T-helper 17 cell (primary cell): ENCODE data around the gene TRAF6. TPM values are rescaled to one million over a fixed set of nuclear protein-coding genes. Genes with fewer than 3 reads are reported as not detected.
A peak's percentile ranks its signal among the peaks of the same experiment; 100 is the strongest.

Source experiments
- ATAC-seq: fragments of 150-1000 bp; cut with Tn5 transposase; 2 replicates; pipeline ENCODE4 v1.10.0; 2021; ENCODE audit warnings: mild to moderate bottlenecking, moderate library complexity
- DNase-seq, 3 donors: peaks; one replicate each; pipeline versions ENCODE4 v3.0.0 to v3.0.0-alpha.2; 2020 to 2021
- H3K9me3 ChIP-seq: one replicate; pipeline ENCODE4 v1.7.0; 2013; ENCODE audit warnings: low read length, mild to moderate bottlenecking; ENCODE audit not compliant: control insufficient read depth, poor library complexity, severe bottlenecking
- H3K27ac Mint-ChIP-seq: one replicate; pipeline ENCODE4 v1.8.0; 2022; ENCODE audit warnings: mild to moderate bottlenecking, moderate library complexity, mixed read lengths
- H3K27me3 Mint-ChIP-seq: one replicate; pipeline ENCODE4 v1.8.0; 2022; ENCODE audit warnings: mixed read lengths
- H3K36me3 Mint-ChIP-seq: one replicate; pipeline ENCODE4 v1.8.0; 2022; ENCODE audit warnings: low read depth, mixed read lengths
- H3K4me1 Mint-ChIP-seq: one replicate; pipeline ENCODE4 v1.8.0; 2022; ENCODE audit warnings: mild to moderate bottlenecking, mixed read lengths
- H3K4me3 Mint-ChIP-seq: one replicate; pipeline ENCODE4 v1.8.0; 2022; ENCODE audit warnings: mild to moderate bottlenecking, moderate library complexity, mixed read lengths
- total RNA-seq, 4 donors: library from RNA in 2 of 4; stranded (reverse) in 2 of 4; gene quantifications; one replicate each; pipeline ENCODE4 v1.2.3 and lab custom pipeline; 2022 to 2026

The TRAF6 gene
- total RNA-seq, 2 donors from 2014 or later: 20.2 to 26.2 TPM

- Mint-ChIP-seq H3K4me3 (no peak overlapping the region), H3K27me3 (peaks cover 6% of the 10 kb centered on the region), H3K4me1 (peaks cover 11% of the 10 kb centered on the region), H3K27ac (no peak overlapping the region), H3K36me3 (peaks cover 2% of the 10 kb centered on the region)
- no peaks in the 10 kb centered on the region for H3K9me3 ChIP-seq
- DNase-seq: no peak
- no peak for ATAC-seq
Observed at GRCh38 chr11:36462321-36462720, 47.8 kb downstream of the TRAF6 start.

- DNase-seq (no peak), ATAC-seq (no peak)
- Mint-ChIP-seq H3K27ac (peak overlapping the region; percentile 51), H3K4me3 (no peak overlapping the region), H3K27me3 (peaks cover 6% of the 10 kb centered on the region), H3K36me3 (no peaks in the 10 kb centered on the region), H3K4me1 (peaks cover 11% of the 10 kb centered on the region)
- no peaks in the 10 kb centered on the region for H3K9me3 ChIP-seq
Observed at GRCh38 chr11:36460220-36460619, 49.9 kb downstream of the TRAF6 start.

GRCh38 chr11:36459046-36459445, 51.0 kb downstream of the TRAF6 start:
- no peak overlapping the region for H3K4me3 Mint-ChIP-seq
- H3K36me3 Mint-ChIP-seq: no peaks in the 10 kb centered on the region
- no peak for DNase-seq
- H3K27ac Mint-ChIP-seq: no peak overlapping the region
- peaks cover 6% of the 10 kb centered on the region for H3K27me3 Mint-ChIP-seq
- no peaks in the 10 kb centered on the region for H3K9me3 ChIP-seq
- no peak for ATAC-seq
- H3K4me1 Mint-ChIP-seq: peaks cover 11% of the 10 kb centered on the region

GRCh38 chr11:36458129-36458915, 51.8 kb downstream of the TRAF6 start:
- ATAC-seq: no peak
- Mint-ChIP-seq H3K4me1 (peaks cover 14% of the 10 kb centered on the region), H3K4me3 (no peak overlapping the region), H3K27ac (no peak overlapping the region), H3K36me3 (peaks cover 3% of the 10 kb centered on the region), H3K27me3 (peaks cover 6% of the 10 kb centered on the region)
- no peak for DNase-seq
- H3K9me3 ChIP-seq: no peaks in the 10 kb centered on the region

GRCh38 chr11:36456156-36456555, 53.9 kb downstream of the TRAF6 start:
- ATAC-seq (no peak), DNase-seq (no peak)
- H3K27me3 Mint-ChIP-seq: peaks cover 6% of the 10 kb centered on the region
- H3K4me3 Mint-ChIP-seq: no peak overlapping the region
- peaks cover 3% of the 10 kb centered on the region for H3K36me3 Mint-ChIP-seq
- H3K4me1 Mint-ChIP-seq: peaks cover 31% of the 10 kb centered on the region
- no peak overlapping the region for H3K27ac Mint-ChIP-seq
- no peaks in the 10 kb centered on the region for H3K9me3 ChIP-seq

- no peak overlapping the region for H3K27ac Mint-ChIP-seq
- H3K27me3 Mint-ChIP-seq: peaks cover 6% of the 10 kb centered on the region
- DNase-seq (no peak), ATAC-seq (no peak)
- H3K4me1 Mint-ChIP-seq: peaks cover 29% of the 10 kb centered on the region
- peaks cover 3% of the 10 kb centered on the region for H3K36me3 Mint-ChIP-seq
- no peak overlapping the region for H3K4me3 Mint-ChIP-seq
- H3K9me3 ChIP-seq: no peaks in the 10 kb centered on the region
Observed at GRCh38 chr11:36455658-36456111, 54.4 kb downstream of the TRAF6 start.

GRCh38 chr11:36454941-36455631, 55.0 kb downstream of the TRAF6 start:
- Mint-ChIP-seq H3K4me1 (peaks cover 27% of the 10 kb centered on the region), H3K27me3 (no peaks in the 10 kb centered on the region), H3K4me3 (no peak overlapping the region), H3K27ac (no peak overlapping the region), H3K36me3 (peaks cover 3% of the 10 kb centered on the region)
- no peak for ATAC-seq
- H3K9me3 ChIP-seq: no peaks in the 10 kb centered on the region
- no peak for DNase-seq

- peaks cover 30% of the 10 kb centered on the region for H3K4me1 Mint-ChIP-seq
- peaks cover 3% of the 10 kb centered on the region for H3K36me3 Mint-ChIP-seq
- H3K4me3 Mint-ChIP-seq: no peak overlapping the region
- H3K27ac Mint-ChIP-seq: no peak overlapping the region
- no peaks in the 10 kb centered on the region for H3K9me3 ChIP-seq
- no peak for ATAC-seq
- no peaks in the 10 kb centered on the region for H3K27me3 Mint-ChIP-seq
- no peak for DNase-seq
Observed at GRCh38 chr11:36454551-36454940, 55.5 kb downstream of the TRAF6 start.

GRCh38 chr11:36453678-36454077, 56.4 kb downstream of the TRAF6 start:
- Mint-ChIP-seq H3K36me3 (peaks cover 3% of the 10 kb centered on the region), H3K27me3 (no peaks in the 10 kb centered on the region), H3K4me1 (peaks cover 34% of the 10 kb centered on the region), H3K27ac (peak overlapping the region; percentile 74), H3K4me3 (peak overlapping the region; percentile 19)
- no peak for ATAC-seq
- DNase-seq: no peak
- no peaks in the 10 kb centered on the region for H3K9me3 ChIP-seq

GRCh38 chr11:36452961-36453360, 57.1 kb downstream of the TRAF6 start:
- no peaks in the 10 kb centered on the region for H3K27me3 Mint-ChIP-seq
- peaks cover 34% of the 10 kb centered on the region for H3K4me1 Mint-ChIP-seq
- ATAC-seq: peak; percentile 57
- H3K27ac Mint-ChIP-seq: peak overlapping the region; percentile 74
- DNase-seq: no peak
- peaks cover 6% of the 10 kb centered on the region for H3K36me3 Mint-ChIP-seq
- H3K9me3 ChIP-seq: no peaks in the 10 kb centered on the region
- H3K4me3 Mint-ChIP-seq: peak overlapping the region; percentile 74

GRCh38 chr11:36452236-36452940, 57.7 kb downstream of the TRAF6 start:
- Mint-ChIP-seq H3K4me1 (peaks cover 35% of the 10 kb centered on the region), H3K4me3 (peak overlapping the region; percentile 74), H3K36me3 (peaks cover 6% of the 10 kb centered on the region), H3K27ac (peak overlapping the region; percentile 74), H3K27me3 (no peaks in the 10 kb centered on the region)
- peak; percentile 47 for ATAC-seq
- no peak for DNase-seq
- no peaks in the 10 kb centered on the region for H3K9me3 ChIP-seq

GRCh38 chr11:36451681-36452080, 58.4 kb downstream of the TRAF6 start:
- H3K9me3 ChIP-seq: no peaks in the 10 kb centered on the region
- no peak overlapping the region for H3K4me3 Mint-ChIP-seq
- ATAC-seq (no peak), DNase-seq (no peak)
- peaks cover 6% of the 10 kb centered on the region for H3K36me3 Mint-ChIP-seq
- H3K4me1 Mint-ChIP-seq: peaks cover 35% of the 10 kb centered on the region
- peak overlapping the region; percentile 74 for H3K27ac Mint-ChIP-seq
- H3K27me3 Mint-ChIP-seq: no peaks in the 10 kb centered on the region

- H3K4me3 Mint-ChIP-seq: peak overlapping the region; percentile 47
- H3K27ac Mint-ChIP-seq: peak overlapping the region; percentile 21
Observed at GRCh38 chr11:36451045-36451444, 59.0 kb downstream of the TRAF6 start.

More at GRCh38 chr11:36451045-36451444, 59.0 kb downstream of the TRAF6 start:
- H3K27me3 Mint-ChIP-seq: no peaks in the 10 kb centered on the region
- no peak for DNase-seq
- peaks cover 6% of the 10 kb centered on the region for H3K36me3 Mint-ChIP-seq
- H3K9me3 ChIP-seq: no peaks in the 10 kb centered on the region
- peaks cover 35% of the 10 kb centered on the region for H3K4me1 Mint-ChIP-seq
- ATAC-seq: no peak
